GM18508 (cell line): ENCODE results near the gene HDAC11.
"Not testable (repeated sequence)": the region's sequence is repeated elsewhere in the genome, so short reads cannot be mapped to it uniquely, and the experiment has no call there.

Experiments used
- ATAC-seq: cut with Tn5 transposase; IDR thresholded peaks from one replicate; pipeline ENCODE4 v1.9.1; 2021; ENCODE audit warnings: moderate number of reproducible peaks; ENCODE audit not compliant: insufficient read depth, unreplicated experiment

HDAC11 gene

DNA sequence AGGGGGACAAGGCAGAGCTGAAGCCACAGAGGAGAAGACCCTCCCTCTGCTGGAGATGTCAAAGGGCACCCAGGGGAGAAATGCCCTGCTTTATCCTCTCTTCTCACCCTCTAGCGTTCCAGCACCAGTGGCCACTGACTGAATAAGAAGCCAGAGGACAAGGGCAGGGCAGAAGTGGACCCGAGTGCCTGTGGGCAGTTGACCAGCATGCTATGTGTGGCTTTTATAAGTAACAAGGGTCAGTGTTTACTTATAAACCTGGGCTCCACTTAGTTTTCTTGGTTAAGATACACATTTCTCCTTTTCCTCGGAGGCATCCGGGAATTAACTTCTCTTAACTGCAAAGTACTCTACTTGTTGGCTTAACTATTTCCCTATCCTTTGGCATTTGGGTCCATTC, 13.3 kb upstream of the HDAC11 start:
- ATAC-seq: no peak

DNA sequence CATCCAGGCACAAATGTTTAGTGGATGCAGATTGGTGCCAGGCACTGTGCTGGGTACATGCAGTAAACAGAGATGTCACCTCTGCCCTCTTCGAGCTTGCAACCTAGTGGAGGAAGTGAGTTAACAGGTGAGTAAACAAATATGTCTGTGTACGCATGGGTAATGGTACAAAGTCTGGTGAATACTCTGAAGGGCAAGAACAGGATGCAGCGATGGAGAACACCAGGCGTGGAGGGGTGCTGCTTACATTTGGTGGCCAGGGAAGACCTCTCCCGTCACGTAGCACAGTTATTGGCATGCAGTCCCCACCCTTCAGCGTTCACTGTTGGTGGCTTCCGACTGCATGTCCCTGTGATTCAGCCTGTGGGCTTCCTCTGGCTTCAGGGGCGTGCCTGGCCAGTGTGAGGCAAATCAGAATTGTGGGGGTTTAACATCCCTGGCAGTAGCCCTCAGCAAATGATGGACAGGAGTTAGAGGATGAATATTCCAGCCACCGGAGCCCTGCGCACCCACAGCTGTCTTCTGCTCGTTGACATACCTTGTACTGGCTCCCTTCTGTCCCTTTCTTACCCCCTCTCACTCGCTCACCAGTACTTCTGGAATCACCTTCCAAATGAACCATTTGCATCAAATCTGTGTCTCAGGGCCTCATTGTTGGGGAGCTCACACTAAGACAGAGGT, 9.1 kb upstream of the HDAC11 start:
- ATAC-seq: no peak

DNA sequence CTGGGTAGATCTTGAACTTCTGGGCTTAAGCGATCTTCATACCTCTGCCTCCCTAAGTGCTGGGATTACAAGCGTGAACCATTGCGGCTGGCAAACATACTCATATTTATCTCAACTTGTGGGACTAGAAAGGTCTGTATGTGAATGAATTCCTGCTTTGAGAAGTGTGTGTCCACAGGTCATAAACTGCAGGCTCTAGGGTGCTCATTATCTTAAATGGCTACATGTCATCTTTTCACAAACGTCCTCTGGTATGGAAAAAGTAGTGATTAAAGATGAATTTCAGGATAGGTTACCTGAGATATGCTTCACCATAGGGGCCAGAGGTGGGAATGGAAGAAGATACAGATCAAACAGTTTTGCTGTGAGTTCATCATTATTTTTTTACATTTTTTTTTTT, 7.8 kb upstream of the HDAC11 start:
- no peak for ATAC-seq

DNA sequence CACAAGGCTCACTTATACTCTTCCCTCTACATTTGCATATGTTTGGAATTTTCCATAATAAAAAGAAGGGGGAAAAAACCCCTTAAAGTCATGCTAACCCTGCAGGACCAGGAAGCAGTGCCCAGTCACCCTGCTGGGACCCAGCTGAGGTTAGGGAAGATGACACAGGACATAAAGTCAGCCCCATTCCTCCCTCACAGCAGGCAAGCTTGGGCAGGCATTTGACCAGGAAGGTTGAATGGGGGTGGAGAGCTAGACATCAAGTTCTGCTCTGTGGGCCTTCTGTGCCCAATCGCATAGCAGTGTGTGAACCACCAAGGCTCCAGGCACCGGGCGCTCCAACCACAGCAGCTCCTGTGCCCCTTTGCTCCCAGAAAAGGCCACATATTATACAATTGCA, 7.1 kb upstream of the HDAC11 start:
- ATAC-seq: no peak

DNA sequence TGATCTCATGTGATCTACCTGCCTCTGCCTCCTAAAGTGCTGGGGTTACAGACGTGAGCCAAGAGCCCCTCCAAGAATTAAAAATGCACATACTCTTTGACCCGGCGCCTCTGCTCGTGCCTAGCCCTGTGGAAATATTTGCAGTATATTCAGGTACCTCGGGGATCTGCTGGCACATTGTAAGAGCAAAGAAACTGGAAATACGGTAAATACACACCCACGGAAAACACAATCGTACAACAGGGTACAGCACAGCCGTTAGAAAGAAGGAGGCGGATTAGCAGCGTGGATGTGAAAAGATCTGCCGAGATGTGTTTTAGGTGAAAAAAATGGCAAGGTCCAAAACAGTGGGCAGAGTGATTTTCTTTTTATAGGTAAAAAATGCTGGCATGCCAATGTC, 6.1 kb upstream of the HDAC11 start:
- ATAC-seq: no peak

DNA sequence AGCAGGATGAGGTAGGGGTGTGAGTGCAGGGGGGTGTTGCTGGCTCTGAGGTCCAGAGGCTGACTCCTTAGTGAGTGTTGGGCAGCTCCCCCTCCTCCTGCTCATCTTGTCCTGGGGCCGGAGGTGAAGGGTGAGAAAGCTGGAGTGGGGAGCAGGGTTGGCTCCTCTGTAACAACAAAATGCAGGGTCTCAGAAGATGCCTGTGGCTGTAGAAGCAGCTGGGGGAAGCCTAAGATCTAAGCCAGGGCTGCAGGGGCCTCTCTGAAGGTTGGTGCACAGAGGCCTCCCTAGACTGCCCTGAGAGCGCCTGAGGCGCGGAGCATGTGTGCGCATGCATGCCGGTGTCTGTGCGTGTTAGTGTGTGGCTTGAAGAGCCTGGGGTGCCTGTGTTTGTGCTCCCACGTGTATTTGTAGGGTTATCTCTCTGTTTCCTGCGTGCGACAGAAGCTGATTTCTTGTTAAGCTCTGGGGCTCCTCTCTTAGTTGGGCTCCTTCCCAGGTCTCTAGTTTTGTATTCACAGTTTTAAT, 5.3 kb upstream of the HDAC11 start:
- ATAC-seq: no peak

DNA sequence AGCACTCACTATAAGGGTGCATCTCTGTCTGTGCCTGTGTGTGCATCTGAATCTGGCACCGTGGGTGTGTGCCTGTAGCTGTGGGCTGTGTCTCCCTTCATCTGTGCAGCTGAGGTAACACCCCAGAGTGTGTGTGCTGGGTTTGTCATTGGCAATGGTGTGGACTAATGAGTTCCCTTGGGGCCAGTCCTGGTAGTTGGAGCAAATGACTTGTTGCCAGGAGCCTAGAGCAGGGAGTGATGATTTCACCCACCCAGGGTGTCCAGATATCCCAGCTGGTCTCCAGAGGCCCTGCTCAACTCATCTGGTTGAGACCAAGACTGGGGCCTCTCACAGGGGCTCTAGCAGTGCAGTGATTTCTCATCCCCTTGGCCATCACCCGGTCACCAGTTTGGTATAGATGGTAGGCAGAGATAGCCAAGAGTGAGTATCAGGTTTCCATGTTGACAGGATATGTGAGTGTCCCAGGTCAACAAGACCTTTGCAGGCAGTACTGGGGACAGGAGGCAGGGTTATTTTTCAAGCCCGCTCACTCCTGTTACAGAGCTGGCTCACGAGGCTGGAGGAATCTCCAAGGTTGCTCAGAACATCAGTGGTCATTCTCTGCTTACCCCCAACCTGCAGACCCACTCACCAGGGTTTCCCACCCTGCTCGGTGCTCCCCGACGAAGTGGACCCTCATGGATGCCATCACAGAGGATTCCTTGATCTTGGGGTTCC, 4.1 kb upstream of the HDAC11 start:
- no peak for ATAC-seq

DNA sequence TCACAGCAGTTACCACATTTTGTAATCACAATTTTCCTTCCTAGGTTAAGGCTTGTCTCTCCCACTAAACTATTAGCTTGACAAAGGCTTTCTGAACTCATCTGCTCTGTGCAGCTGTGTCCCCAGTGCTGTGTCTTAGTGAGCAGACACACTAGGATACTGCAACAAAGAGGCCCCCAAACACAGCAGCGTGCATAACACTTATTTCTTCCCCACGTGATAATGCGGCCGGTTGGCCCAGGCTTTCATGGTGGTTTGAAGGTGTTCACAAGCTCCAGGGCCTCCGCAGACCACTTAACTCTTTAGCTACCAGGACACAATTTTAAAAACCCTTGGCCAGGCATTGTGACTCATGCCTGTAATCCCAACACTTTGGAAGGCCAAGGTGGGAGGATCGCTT, 2.2 kb upstream of the HDAC11 start:
- no peak for ATAC-seq

DNA sequence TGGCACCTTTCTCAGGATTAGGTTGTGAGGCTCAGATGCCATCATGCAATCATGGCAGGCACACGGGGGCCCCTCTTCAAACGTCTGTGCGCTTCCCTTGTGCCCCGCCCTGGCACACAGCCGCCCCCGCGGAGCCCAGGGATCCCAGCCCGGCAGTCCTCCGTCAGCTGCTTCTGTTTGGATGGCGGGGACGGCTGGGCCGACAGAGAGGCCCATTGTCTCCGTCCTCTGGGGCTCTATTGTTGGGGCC, 849 bp upstream of the HDAC11 start:
- ATAC-seq: no peak

DNA sequence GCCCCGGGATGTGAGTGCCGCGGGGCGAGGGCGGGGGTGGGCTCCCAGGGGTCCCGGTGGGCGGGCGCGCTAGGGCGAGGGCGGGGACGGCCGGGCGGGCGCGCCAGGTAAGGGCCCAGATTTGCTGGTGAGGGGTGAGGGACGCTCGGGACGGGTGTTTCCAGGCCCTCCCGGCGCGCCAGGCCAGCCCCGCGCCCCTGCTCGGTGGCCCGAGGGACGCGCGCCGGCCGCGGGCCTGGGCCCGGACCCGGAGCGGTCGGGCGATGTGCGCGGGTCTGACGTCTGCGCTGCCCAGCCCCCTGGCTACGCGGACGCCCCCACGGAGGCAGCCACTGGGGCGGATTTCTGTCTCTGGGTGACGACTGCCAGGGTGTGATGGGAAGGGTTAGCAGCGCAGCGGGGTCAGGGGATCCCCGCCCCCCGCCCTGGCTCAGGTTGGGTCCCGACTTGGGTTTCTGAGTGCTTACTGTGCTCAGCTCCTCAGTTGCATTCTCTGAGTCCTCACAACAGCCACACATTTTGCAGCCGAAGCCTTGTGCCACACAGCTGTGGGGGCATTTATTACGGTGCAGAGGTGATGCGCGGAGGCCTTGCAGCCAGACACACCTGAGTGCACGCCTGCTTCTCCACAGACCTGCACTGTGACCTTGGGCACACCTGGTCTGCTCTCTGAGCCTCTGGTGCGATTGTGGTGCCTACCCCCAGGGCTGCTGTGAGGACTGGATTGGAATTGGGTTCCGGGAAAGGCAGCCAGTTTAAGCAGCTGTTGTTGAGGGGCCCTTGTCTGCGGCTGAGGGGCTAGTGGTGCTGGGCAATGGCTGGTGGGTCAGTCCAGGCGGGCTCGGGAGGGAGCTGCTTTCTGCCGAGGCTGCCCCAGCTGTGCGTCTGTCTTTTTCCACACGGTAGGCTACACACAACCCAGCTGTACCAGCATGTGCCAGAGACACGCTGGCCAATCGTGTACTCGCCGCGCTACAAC, 523 bp downstream of the HDAC11 start:
- peak; percentile 11 for ATAC-seq

DNA sequence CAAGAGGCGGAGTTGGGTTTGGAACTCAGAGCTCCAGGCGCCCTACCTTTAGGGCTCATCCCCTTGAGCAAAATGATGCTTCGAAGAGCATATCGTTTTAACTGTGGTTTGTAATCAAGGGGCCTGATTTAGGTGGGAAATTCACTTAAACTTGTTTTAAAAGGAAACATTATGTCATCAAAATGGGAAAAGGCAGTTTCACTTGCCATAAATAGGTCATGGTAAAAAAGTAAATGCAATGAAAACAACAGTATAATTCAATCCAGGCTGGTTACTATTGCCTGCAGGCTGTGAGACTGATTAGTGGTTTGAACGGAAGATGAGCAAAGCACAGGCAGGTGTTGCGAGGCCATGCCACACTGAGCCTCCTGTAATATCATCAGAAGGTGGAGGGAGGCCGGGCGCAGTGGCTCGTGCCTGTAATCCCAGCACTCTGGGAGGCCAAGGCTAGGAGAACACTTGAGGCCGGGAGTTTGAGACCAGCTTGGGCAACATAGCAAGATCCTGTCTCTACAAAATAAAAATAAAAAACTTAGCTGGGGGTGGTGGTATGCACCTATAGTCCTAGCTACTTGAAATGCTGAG, 2.1 kb downstream of the HDAC11 start:
- no peak for ATAC-seq

DNA sequence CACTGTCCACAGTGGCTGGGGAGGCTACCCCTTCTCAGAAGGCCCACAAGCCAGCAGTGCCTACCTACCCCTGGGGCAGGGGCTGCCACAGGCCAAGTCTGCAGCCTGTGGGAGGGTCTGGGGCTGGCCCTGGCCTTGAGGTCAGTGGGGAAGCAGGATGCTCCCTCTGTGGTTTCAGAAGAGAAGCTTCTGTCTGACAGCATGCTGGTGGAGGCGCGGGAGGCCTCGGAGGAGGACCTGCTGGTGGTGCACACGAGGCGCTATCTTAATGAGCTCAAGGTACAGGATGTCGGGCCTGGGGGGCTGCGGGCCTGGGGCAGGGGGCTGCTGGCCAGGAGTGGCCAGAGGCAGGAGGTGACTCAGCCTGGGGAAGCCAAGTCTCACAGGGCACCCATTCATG, 3.2 kb downstream of the HDAC11 start:
- ATAC-seq: no peak

DNA sequence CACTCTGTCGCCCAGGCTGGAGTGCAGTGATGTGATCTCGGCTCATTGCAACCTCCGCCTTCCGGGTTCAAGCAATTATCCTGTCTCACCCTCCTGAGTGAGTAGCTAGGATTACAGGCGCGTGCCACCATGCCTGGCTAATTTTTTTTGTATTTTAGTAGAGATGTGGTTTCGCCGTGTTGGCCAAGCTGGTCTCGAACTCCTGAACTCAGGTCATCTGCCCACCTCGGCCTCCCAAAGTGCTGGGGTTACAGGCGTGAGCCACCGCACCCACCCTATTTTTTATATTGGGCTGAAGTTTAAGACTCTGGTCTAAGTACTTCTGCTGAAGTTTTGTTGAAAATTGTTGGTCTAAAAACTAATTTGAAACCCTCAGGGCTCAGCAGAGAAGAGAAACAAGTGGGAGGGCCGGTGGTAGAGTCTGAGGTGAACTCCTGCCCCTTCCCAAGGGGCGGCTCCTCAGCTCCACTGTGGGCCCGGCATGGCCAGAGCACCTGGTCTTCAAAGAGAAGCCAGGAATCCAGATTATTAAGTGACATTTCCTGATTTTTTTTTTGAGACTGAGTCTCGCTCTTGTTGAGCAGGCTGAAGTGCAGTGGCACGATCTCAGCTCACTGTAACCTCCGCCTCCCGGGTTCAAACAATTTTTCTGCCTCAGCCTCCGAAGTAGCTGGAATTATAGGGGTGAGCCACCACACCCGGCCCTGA, 4.0 kb downstream of the HDAC11 start:
- no peak for ATAC-seq

DNA sequence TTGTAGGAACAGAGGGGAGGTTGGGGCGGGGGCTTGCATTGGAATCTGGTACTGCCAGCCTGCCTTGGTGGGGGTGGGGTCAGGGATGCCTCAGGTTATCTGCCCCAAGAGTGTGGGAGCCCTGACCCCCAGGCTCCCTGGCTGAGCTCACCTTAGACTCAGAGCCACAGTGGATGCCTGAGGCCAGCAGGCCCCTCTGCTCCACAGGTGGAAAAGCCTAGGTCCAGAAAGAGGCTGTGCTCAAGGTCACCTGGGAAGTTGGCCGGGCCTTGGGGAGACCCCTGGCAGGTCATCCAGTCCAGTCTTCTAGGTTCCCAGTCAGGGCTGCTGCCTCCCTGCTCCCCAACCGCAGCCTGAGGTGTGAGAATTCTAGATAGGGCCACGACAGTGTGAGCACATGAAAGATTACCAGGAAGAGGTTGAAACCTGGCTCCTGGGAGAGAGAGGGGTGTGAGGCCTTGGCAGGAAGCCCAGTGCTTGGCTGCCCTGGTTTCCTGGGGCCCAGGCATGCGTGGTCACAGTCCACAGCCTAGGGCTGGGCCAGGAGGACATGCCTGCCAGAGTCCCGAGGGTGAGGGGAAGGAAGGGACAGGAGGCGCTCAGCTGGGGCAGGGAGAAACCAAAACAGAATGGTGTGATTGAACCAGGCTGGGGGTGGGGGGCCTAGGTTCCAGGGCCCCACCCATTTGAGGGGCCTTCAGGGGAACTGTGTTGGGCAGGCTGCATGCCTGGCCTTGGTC, 4.9 kb downstream of the HDAC11 start:
- no peak for ATAC-seq

DNA sequence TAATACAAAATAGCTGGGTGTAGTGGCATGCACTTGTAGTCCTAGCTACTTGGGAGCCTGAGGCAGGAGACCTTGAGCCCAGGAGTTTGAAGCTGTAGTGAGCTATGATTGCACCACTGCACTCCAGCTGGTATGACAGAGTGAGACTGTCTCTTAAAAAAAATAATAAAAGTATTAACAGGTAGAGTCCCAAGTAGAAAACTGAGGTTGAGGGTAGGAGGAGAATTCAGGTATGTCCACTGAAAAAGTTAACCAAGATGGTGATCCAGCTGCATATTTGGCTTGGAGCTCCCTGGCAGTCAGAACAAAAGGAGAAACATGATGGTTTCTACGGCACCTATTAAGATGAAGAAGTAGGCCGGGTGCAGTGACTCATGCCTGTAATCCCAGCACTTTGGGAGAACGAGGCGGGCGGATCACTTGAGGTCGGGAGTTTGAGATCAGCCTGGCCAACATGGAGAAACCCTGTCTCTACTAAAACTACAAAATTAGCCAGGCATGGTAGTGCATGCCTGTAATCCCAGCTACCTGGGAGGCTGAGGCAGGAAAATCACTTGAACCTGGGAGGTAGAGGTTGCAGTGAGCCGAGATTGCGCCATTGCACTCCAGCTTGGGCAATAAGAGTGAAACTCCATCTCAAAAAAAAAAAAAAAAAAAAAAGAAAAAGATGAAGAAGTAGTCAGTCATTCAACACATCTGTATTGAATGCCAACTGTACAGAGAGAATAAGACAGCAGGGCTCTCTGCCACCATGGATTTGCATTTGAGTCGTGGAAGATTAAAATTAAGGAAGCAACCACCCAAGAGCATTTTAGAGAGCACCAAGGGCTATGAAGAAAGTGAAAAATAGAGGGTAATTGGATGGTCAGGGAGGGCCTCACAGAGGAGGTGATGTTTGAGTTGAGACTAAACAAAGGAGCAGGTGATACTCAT, 5.8 kb downstream of the HDAC11 start:
- ATAC-seq: not testable (repeated sequence)

DNA sequence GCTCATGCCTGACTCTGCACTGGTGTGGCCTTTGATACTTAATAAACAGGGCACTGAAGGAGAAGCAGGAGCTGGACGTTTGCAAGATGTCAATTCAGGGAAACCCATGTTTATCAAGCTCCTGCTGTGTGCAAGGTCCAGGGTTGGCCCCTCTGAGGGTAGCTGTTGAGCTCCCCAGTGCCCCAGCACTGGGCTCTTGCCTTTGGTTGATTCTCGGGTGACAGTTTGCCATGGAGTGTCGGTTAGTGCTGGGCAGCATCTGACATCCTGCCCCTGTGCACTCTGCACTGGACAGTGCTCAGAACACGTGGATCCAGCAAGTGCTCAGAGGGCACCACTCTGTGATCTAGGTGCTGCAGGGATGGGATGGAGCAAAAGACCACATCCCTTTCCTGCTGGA, 7.3 kb downstream of the HDAC11 start:
- ATAC-seq: no peak

DNA sequence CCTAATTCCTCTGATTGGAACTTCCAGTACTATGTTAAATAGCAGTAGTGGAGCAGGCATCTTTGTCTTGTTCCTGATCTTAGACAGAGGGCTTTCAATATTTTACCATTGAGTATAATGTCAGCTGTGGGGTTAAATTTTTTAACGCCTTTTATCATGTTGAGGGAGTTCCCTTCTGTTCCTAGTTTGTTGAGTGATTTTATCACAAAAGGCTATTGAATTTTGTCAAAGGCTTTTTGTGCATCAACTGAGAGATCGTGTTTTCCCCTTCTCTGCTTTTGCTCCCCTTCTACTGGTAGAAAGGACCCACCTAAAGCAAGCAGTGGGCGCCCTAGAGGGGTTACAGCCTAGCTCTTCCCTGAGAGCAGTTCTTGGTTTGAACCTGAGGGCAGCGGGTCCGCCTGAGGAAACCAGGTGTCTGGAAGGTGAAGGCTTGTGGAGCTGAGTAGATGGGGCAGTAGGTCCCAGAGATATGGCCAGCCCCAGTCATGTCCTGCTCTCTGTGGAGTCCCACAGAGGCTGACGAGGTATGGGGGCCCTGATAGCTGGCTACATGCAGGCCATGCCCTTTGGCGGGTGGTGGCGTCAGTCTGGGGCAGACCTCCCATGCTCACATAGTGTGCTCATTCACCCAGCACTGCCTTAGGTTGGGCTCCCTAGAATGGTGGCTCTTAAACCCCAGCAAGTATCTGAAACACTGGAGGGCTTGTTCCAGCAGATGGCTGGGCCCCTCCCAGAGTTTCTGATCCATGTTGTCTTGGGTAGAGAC, 11.3 kb downstream of the HDAC11 start:
- no peak for ATAC-seq

DNA sequence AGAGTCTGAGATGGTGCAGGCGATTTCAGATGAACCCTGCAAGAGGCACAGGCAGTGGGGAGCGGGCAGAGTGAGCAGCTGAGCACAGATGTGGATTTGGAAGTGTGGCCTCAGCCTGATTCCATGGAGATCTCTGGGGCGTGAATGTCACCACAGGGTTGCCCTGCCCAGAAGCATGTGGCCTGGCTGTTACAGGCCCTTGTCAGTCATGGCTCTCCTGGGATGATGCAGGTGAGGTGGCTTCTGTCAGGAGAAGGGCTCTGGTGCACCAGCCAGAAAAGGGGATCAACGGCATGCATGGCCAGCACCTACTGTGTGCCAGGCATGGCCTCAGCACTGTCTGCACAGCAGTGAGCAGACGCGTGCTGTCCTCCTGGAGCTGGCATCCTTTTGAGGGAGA, 11.9 kb downstream of the HDAC11 start:
- no peak for ATAC-seq
